ENCODE measurements around the gene C2CD5. TPM values are rescaled to one million over a fixed set of nuclear protein-coding genes. Genes with fewer than 3 reads are reported as not detected.
"Not testable (repeated sequence)": the region's sequence is repeated elsewhere in the genome, so short reads cannot be mapped to it uniquely, and the experiment has no call there.

Gene C2CD5
- polyA plus RNA-seq, 1 of the 3 experiments (the other 2 are of a cell fraction): 9.2 TPM

- CTCF ChIA-PET: no interaction called here
Observed at GRCh38 chr12:22488478-22488877, 55.9 kb downstream of the C2CD5 start.

GRCh38 chr12:22487683-22488082, 56.7 kb downstream of the C2CD5 start:
- H3K9ac ChIP-seq; H3K9me2 ChIP-seq; H3K27me3 ChIP-seq (ENCODE audit: insufficient read depth); H2AFZ ChIP-seq (ENCODE audit: low read depth); H3K79me2 ChIP-seq (ENCODE audit: insufficient read depth); H3F3A ChIP-seq (replicated peaks; ENCODE audit: insufficient read depth); H3K9me3 ChIP-seq; H3K4me1 ChIP-seq (ENCODE audit: control insufficient read depth in 1 of 2, insufficient read depth in 2 of 2, low read depth in 1 of 2, low read length in 1 of 2); H3K27ac ChIP-seq (ENCODE audit: low read depth in 2 of 2, low read length in 1 of 2); H4K20me1 ChIP-seq (ENCODE audit: insufficient read depth); CTCF ChIA-PET; DNase-seq; POLR2A ChIA-PET; H3K4me2 ChIP-seq; H3K4me3 ChIP-seq (ENCODE audit: low read depth in 2 of 2, low read length in 1 of 2): not testable (repeated sequence)
- peaks cover 34 to 44% of the 10 kb centered on the region in 2 experiments for H3K36me3 ChIP-seq (replicated peaks in 1 of 2; ENCODE audit: control insufficient read depth in 1 of 2, insufficient read depth in 2 of 2, low read length in 1 of 2)
- WGBS (ENCODE audit: low lambda C conversion rate): 97% methylated on average over 3 of the region's 3 CpGs

More at GRCh38 chr12:22488478-22488877, 55.9 kb downstream of the C2CD5 start:
- H3K4me2 ChIP-seq: no peak overlapping the region
- H3K36me3 ChIP-seq (replicated peaks in 1 of 2; ENCODE audit: control insufficient read depth in 1 of 2, insufficient read depth in 2 of 2, low read length in 1 of 2): peaks cover 37 to 49% of the 10 kb centered on the region in 2 experiments
- H3K4me1 ChIP-seq (ENCODE audit: control insufficient read depth in 1 of 2, insufficient read depth in 2 of 2, low read depth in 1 of 2, low read length in 1 of 2): no peaks in the 10 kb centered on the region
- H3K4me3 ChIP-seq (ENCODE audit: low read depth in 2 of 2, low read length in 1 of 2): no peak overlapping the region
- no peaks in the 10 kb centered on the region for H3F3A ChIP-seq (replicated peaks; ENCODE audit: insufficient read depth)
- no peak overlapping the region for H3K9ac ChIP-seq
- H3K79me2 ChIP-seq (ENCODE audit: insufficient read depth): no peaks in the 10 kb centered on the region
- H3K9me2 ChIP-seq: no peaks in the 10 kb centered on the region
- H3K9me3 ChIP-seq: no peaks in the 10 kb centered on the region
- H4K20me1 ChIP-seq (ENCODE audit: insufficient read depth): no peaks in the 10 kb centered on the region
- no peak overlapping the region for H2AFZ ChIP-seq (ENCODE audit: low read depth)
- H3K27me3 ChIP-seq (ENCODE audit: insufficient read depth): no peaks in the 10 kb centered on the region
- no peak for TF ChIP-seq MAX (IDR thresholded peaks at IDR 0.05; ENCODE audit: low read depth)
- TF ChIP-seq TAF1 (IDR thresholded peaks at IDR 0.05; ENCODE audit: borderline replicate concordance, low read depth, low read length): no peak
- no peak for TF ChIP-seq USF1 (IDR thresholded peaks at IDR 0.05; ENCODE audit: borderline replicate concordance, low read depth)
- DNase-seq: no peak
- 93% methylated on average over 3 of the region's 3 CpGs for WGBS (ENCODE audit: low lambda C conversion rate)
- H3K27ac ChIP-seq (ENCODE audit: low read depth in 2 of 2, low read length in 1 of 2): no peak overlapping the region
- POLR2A ChIA-PET: no interaction called here

- Histone ChIP-seq H3K27ac (ENCODE audit: low read depth in 2 of 2, low read length in 1 of 2) (no peak overlapping the region), H4K20me1 (ENCODE audit: insufficient read depth) (no peaks in the 10 kb centered on the region), H2AFZ (ENCODE audit: low read depth) (no peak overlapping the region), H3K9me2 (no peaks in the 10 kb centered on the region), H3K9ac (no peak overlapping the region), H3K27me3 (ENCODE audit: insufficient read depth) (no peaks in the 10 kb centered on the region), H3K79me2 (ENCODE audit: insufficient read depth) (no peaks in the 10 kb centered on the region), H3K4me3 (ENCODE audit: low read depth in 2 of 2, low read length in 1 of 2) (no peak overlapping the region), H3K9me3 (no peaks in the 10 kb centered on the region), H3K4me2 (no peak overlapping the region), H3F3A (replicated peaks; ENCODE audit: insufficient read depth) (no peaks in the 10 kb centered on the region), H3K4me1 (ENCODE audit: control insufficient read depth in 1 of 2, insufficient read depth in 2 of 2, low read depth in 1 of 2, low read length in 1 of 2) (no peaks in the 10 kb centered on the region), H3K36me3 (replicated peaks in 1 of 2; ENCODE audit: control insufficient read depth in 1 of 2, insufficient read depth in 2 of 2, low read length in 1 of 2) (peaks cover 25 to 26% of the 10 kb centered on the region in 2 experiments)
- no peak for TF ChIP-seq RCOR1 (IDR thresholded peaks at IDR 0.05; ENCODE audit: low read length)
- TF ChIP-seq SIN3A (IDR thresholded peaks at IDR 0.05; ENCODE audit: borderline replicate concordance, low read depth, low read length): no peak
- no peak for TF ChIP-seq FOXM1 (IDR thresholded peaks at IDR 0.05; ENCODE audit: low read depth)
- no peak for TF ChIP-seq FOSL2 (IDR thresholded peaks at IDR 0.05; ENCODE audit: borderline replicate concordance, low read depth)
- TF ChIP-seq NRF1 (IDR thresholded peaks at IDR 0.05; ENCODE audit: low read depth, low read length): no peak
- TF ChIP-seq PBX3 (IDR thresholded peaks at IDR 0.05): no peak
- no peak for TF ChIP-seq GATA2 (CRISPR knock-in tag; IDR thresholded peaks at IDR 0.05)
- no peak for TF ChIP-seq REST (IDR thresholded peaks at IDR 0.05; ENCODE audit: low read depth, low read length)
- TF ChIP-seq FOXJ3 (CRISPR knock-in tag; IDR thresholded peaks at IDR 0.05): no peak
- no peak for TF ChIP-seq TEAD4 (IDR thresholded peaks at IDR 0.05; ENCODE audit: borderline replicate concordance, insufficient read depth)
- 94% methylated on average over 5 of the region's 5 CpGs for WGBS (ENCODE audit: low lambda C conversion rate)
- ChIA-PET POLR2A (no interaction called here), CTCF (no interaction called here)
- no peak for DNase-seq
Observed at GRCh38 chr12:22481547-22482104, 62.7 kb downstream of the C2CD5 start.

Measured in SK-N-SH (cell line).